H1 (cell line): ENCODE results near the gene RIPOR2.

Experiments used
- ASH2L ChIP-seq: fragments of 200-600, 300-600 bp; sonication (generic); IDR thresholded peaks from one replicate; pipeline ENCODE4 v1.7.1; 2017; ENCODE audit warnings: low read length
- CBX8 ChIP-seq: fragments of 300-800, 300-1000 bp; sonication (generic); IDR thresholded peaks from 2 replicates; pipeline ENCODE4 v1.7.1; 2016; ENCODE audit warnings: low read depth, low read length, borderline replicate concordance
- GABPA ChIP-seq: IDR thresholded peaks from 2 replicates; pipeline ENCODE4 v1.6.1; 2011; ENCODE audit warnings: mild to moderate bottlenecking, low read length, moderate library complexity, borderline replicate concordance; ENCODE audit not compliant: insufficient read depth
- GTF2F1 ChIP-seq: IDR thresholded peaks from 2 replicates; pipeline ENCODE4 v1.6.1; 2012; ENCODE audit warnings: low read depth, low read length, improper control_type of control experiment, borderline replicate concordance
- JUN ChIP-seq: IDR thresholded peaks from 2 replicates; pipeline ENCODE4 v1.6.1; 2011; ENCODE audit warnings: low read depth, mild to moderate bottlenecking, improper control_type of control experiment, low read length
- POLR2AphosphoS5 ChIP-seq: IDR thresholded peaks from 2 replicates; pipeline ENCODE4 v1.6.1; 2011; ENCODE audit warnings: low read depth, low read length
- RBBP5 ChIP-seq: IDR thresholded peaks from 2 replicates; pipeline ENCODE4 v1.7.1; 2012; ENCODE audit warnings: low read depth, mild to moderate bottlenecking, inconsistent platforms, low read length, moderate library complexity, borderline replicate concordance
- SP1 ChIP-seq: IDR thresholded peaks from 2 replicates; pipeline ENCODE4 v1.6.1; 2011; ENCODE audit warnings: low read depth, low read length
- TAF1 ChIP-seq: IDR thresholded peaks from 2 replicates; pipeline ENCODE4 v1.6.1; 2011; ENCODE audit warnings: mild to moderate bottlenecking, low read depth, low read length
- ZNF274 ChIP-seq: IDR thresholded peaks from 2 replicates; pipeline ENCODE4 v1.7.0; 2012; ENCODE audit warnings: low read length, borderline replicate concordance; ENCODE audit errors: extremely low read depth
- TF ChIP-seq, protein P1 (sequence below), 3 experiments: IDR thresholded peaks; 1 replicate in 2 of 3; 2 replicates in 1 of 3; pipeline versions ENCODE4 v1.5.1 to v1.6.1; 2011; ENCODE audit warnings: low read length in 3 of 3, mild to moderate bottlenecking in 3 of 3, inconsistent platforms in 2 of 3, low read depth in 1 of 3, moderate library complexity in 1 of 3; ENCODE audit not compliant: insufficient read depth in 1 of 3; ENCODE audit errors: control extremely low read depth in 1 of 3

DNA sequence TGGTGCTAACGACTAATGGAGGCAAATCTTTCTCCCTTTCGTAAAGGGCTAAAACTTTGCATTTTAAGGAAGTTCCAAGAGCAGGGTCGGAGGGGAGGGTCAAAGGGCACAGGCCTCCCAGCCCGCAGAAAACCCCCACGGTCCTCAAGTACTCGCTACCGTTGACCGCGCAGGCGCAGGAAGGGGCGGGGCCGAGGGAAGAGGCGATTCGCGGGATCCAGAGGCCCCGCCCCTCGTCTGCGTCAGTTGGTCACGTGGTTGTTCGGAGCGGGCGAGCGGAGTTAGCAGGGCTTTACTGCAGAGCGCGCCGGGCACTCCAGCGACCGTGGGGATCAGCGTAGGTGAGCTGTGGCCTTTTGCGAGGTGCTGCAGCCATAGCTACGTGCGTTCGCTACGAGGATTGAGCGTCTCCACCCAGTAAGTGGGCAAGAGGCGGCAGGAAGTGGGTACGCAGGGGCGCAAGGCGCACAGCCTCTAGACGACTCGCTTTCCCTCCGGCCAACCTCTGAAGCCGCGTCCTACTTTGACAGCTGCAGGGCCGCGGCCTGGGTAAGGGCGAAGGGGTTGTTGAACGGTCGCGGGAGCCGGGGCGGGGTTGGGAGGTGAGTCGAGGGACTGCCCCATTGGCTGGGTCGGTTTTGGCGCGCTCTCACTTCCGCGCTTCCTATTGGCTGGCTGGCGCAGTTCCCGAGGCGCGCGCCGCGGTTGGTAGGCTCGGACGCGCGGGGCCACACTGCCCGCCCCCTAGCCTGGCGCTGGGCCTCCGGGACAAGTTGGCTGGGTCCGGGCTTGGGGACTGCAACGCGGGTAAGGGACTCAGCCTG lies 160.9 kb downstream of the RIPOR2 start, which contains the start of gene GMNN:
- TF ChIP-seq POLR2AphosphoS5 (peak; percentile 95), JUN (no peak), ASH2L (peak; percentile 81), ZNF274 (no peak), RBBP5 (peak; percentile 71; the same call in 1 of the 2 replicates), GABPA (no peak), GTF2F1 (0 out of 2 replicates have a peak, but pooled peaks have one; percentile 39), TAF1 (peak; percentile 83), CBX8 (no peak), SP1 (peak; percentile 64; the same call in 1 of the 2 replicates)
- TF ChIP-seq, protein P1, sequence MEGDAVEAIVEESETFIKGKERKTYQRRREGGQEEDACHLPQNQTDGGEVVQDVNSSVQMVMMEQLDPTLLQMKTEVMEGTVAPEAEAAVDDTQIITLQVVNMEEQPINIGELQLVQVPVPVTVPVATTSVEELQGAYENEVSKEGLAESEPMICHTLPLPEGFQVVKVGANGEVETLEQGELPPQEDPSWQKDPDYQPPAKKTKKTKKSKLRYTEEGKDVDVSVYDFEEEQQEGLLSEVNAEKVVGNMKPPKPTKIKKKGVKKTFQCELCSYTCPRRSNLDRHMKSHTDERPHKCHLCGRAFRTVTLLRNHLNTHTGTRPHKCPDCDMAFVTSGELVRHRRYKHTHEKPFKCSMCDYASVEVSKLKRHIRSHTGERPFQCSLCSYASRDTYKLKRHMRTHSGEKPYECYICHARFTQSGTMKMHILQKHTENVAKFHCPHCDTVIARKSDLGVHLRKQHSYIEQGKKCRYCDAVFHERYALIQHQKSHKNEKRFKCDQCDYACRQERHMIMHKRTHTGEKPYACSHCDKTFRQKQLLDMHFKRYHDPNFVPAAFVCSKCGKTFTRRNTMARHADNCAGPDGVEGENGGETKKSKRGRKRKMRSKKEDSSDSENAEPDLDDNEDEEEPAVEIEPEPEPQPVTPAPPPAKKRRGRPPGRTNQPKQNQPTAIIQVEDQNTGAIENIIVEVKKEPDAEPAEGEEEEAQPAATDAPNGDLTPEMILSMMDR (IDR thresholded peaks at IDR 0.05; ENCODE audit: control extremely low read depth in 1 of 3, insufficient read depth in 1 of 3, low read depth in 1 of 3, low read length in 3 of 3) = no peak
